OCI-LY3 (cell line): ENCODE measurements around the gene SLC25A46.

Source experiments
- CTCF ChIP-seq: fragments of 200-600, 300-600 bp; sonication (generic); IDR thresholded peaks from 2 replicates; pipeline ENCODE4 v1.5.1; 2014; ENCODE audit warnings: antibody characterized with exemption, low read length, low read depth
- EZH2phosphoT487 ChIP-seq: fragments of 200-600 bp; shearing (Covaris generic); IDR thresholded peaks from 2 replicates; pipeline ENCODE4 v1.6.1; 2018; ENCODE audit warnings: antibody characterized with exemption, mixed run types, low read depth

- TF ChIP-seq CTCF = no peak
- TF ChIP-seq EZH2phosphoT487 = no peak
These were observed 46.5 kb downstream of the SLC25A46 start for GRCh38 chr5:110785356-110785755.
